C4-2B (cell line): ENCODE data around the gene MAST1.
A peak's percentile ranks its signal among the peaks of the same experiment; 100 is the strongest.
"Not testable (repeated sequence)": the region's sequence is repeated elsewhere in the genome, so short reads cannot be mapped to it uniquely, and the experiment has no call there.

ENCODE experiments used
- H3K27ac ChIP-seq: fragments of 450-650 bp; 2 replicates; pipeline ENCODE4 v1.5.1; 2017
- CTCF ChIP-seq: fragments of 450-650 bp; conservative IDR thresholded peaks from 2 replicates; pipeline ENCODE4 v1.5.1; 2017; ENCODE audit warnings: mild to moderate bottlenecking
- ZFX ChIP-seq: fragments of 450-650 bp; IDR thresholded peaks from 2 replicates; pipeline ENCODE4 v1.6.1; 2017

Gene MAST1

GRCh38 chr19:12804051-12804450 is 34.3 kb upstream of the MAST1 start:
- no peak overlapping the region for H3K27ac ChIP-seq
- TF ChIP-seq ZFX = no peak
- TF ChIP-seq CTCF = no peak

GRCh38 chr19:12806242-12807081 is 31.9 kb upstream of the MAST1 start, which contains the start of gene RNASEH2A:
RNASEH2A (plus strand) TSS chr19:12806584; CDS start chr19:12806674, 90 bp downstream.
- peak within 1 kb of the TSS; percentile 71 for H3K27ac ChIP-seq
- TF ChIP-seq ZFX = peak; percentile 61; the same call in 1 of the 2 replicates
- TF ChIP-seq CTCF = no peak

GRCh38 chr19:12815088-12815487 is 23.2 kb upstream of the MAST1 start:
- no peak for TF ChIP-seq ZFX
- no peak for TF ChIP-seq CTCF
- no peak overlapping the region for H3K27ac ChIP-seq

- not testable (repeated sequence) for H3K27ac ChIP-seq
These were observed 21.1 kb upstream of the MAST1 start for GRCh38 chr19:12817188-12817587.

GRCh38 chr19:12817810-12818209 is 20.5 kb upstream of the MAST1 start:
- H3K27ac ChIP-seq = not testable (repeated sequence)

GRCh38 chr19:12821761-12822160 is 16.6 kb upstream of the MAST1 start:
- H3K27ac ChIP-seq = no peak overlapping the region
- TF ChIP-seq CTCF = no peak
- TF ChIP-seq ZFX = no peak

GRCh38 chr19:12825254-12826131 is 12.8 kb upstream of the MAST1 start:
- TF ChIP-seq CTCF = peak; percentile 86
- TF ChIP-seq ZFX = no peak
- H3K27ac ChIP-seq = no peak overlapping the region

- no peak overlapping the region for H3K27ac ChIP-seq
- no peak for TF ChIP-seq CTCF
- TF ChIP-seq ZFX = no peak
These were observed 9.8 kb upstream of the MAST1 start for GRCh38 chr19:12828494-12828893.
